Measurements from ENCODE around the gene JUP. TPM values are rescaled to one million over a fixed set of nuclear protein-coding genes. Genes with fewer than 3 reads are reported as not detected.

Gene JUP
- total and polyA plus RNA-seq, 2 of the 13 experiments (the other 11 are each of a cell fraction or from before 2014, with no cell fraction given): 12.1 to 20.6 TPM

- TF ChIP-seq KIAA2018 (CRISPR knock-in tag; IDR thresholded peaks at IDR 0.05; ENCODE audit: borderline replicate concordance) (no peak), ARHGAP35 (CRISPR knock-in tag; IDR thresholded peaks at IDR 0.05; ENCODE audit: borderline replicate concordance) (peak; percentile 64), ZNF512B (CRISPR knock-in tag; IDR thresholded peaks at IDR 0.05; ENCODE audit: borderline replicate concordance) (no peak), HDAC1 (CRISPR knock-in tag; IDR thresholded peaks at IDR 0.05) (peak; percentile 79), ZNF547 (CRISPR knock-in tag; IDR thresholded peaks at IDR 0.05) (peak; percentile 86), SALL2 (CRISPR knock-in tag; IDR thresholded peaks at IDR 0.05) (peak; percentile 20), ZNF232 (CRISPR knock-in tag; IDR thresholded peaks at IDR 0.05; ENCODE audit: borderline replicate concordance) (no peak), ZNF235 (CRISPR knock-in tag; IDR thresholded peaks at IDR 0.05; ENCODE audit: borderline replicate concordance) (0 out of 2 replicates have a peak, but pooled peaks have one; percentile 88), RARA (CRISPR knock-in tag; IDR thresholded peaks at IDR 0.05) (0 out of 2 replicates have a peak, but pooled peaks have one; percentile 5), ZNF761 (CRISPR knock-in tag; conservative IDR thresholded peaks at IDR 0.05) (0 out of 2 replicates have a peak, but pooled peaks have one; percentile 62), HOMEZ (CRISPR knock-in tag; IDR thresholded peaks at IDR 0.05; ENCODE audit: low read depth) (no peak), KLF6 (CRISPR knock-in tag; IDR thresholded peaks at IDR 0.05) (peak; percentile 72), TBX2 (CRISPR knock-in tag; IDR thresholded peaks at IDR 0.05; ENCODE audit: borderline replicate concordance) (peak; percentile 66; the same call in 1 of the 2 replicates), ZFY (CRISPR knock-in tag; IDR thresholded peaks at IDR 0.05) (peak; percentile 93), BRF2 (CRISPR knock-in tag; IDR thresholded peaks at IDR 0.05) (peak; percentile 56; the same call in 1 of the 2 replicates)
Observed at GRCh38 chr17:41835800-41836549, 49.5 kb upstream of the JUP start, which contains the start of gene NT5C3B (continued).
